Measurements from ENCODE around the gene IL34.

IL34 gene

DNA sequence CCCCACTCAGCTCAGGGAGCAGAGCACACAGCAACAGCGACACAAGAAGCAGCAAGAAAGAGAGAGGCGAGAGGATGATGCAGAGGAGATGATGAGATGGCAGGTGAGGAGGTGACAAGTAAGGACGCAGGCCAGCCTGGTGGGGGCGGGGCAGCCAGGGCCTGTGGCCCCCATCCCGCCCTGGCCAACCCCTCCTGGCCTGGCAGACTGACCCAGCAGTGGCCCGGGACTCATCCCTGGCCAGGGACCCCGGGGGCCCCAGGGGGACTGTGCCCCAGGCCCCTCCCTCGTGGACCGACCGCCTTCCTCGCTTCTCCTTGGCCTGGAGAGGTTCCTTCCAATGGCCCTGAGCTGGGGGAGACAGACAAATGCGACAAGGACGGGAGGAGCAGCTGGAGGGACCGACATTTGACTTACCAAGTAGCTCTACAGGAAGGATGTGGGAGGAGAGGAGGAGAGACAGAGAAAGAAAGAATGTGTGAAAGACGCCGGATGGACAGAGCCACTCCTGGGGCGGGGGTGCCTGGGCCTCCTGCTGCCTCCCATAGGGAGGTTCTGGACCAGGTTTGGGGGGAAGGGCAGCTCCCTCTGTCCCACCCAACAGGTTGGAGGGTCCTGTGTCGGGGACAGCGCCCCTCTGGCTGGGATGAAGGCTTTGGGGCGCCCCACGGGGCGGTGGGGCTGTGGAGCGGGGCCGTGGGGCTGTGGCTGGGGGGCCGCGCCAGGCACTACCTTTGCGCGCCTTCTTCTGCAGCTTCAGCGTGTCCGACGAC, 32.7 kb downstream of the IL34 start:
- DNase-seq = no peak

- no peak for DNase-seq
Measured at GRCh38 chr16:70679671-70680494, 33.5 kb downstream of the IL34 start.

- no peak for DNase-seq
Measured at GRCh38 chr16:70680495-70681381, 34.4 kb downstream of the IL34 start.

DNA sequence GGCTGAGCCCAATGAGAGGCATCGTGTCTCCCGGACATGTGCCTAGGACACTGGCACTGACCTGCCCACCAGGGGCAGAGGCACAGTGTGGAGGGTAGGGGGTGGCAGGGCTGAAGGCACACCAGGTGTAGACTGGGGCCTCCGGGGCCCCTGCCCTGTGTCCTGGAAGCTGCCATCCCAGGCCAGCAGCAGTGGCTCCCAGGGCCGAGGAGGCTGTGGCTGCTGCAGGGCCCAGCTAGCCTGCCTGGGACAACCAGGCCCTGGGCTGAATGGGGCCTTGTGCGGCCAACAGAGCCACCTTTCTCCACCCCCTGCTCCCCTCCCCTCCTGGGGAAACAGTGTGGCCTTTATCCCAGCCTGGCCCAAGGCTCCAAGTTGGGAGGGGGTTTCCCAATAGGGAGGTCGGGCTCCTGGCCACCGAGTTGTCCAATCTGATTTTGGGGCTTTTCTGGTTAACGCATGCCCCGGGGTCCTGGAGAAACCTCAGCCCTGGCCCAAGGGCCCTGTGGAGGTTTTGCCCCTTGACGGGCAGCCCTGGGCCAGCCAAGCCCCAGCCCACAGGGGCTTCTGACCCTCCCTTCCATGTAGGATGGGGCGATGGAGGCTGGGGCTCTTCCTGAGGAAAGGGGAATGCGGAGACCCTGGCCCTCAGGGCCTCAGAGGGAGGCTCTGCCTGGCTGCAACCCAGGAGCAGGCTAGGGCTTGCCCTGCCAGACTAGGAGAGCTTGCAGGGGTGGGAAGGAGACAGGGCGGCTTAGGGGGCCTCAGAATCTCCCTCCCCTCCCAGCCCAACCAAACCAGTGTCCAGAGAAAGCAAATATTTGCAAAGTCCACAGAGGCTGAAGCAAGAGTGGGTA, 35.3 kb downstream of the IL34 start:
- DNase-seq = no peak

- DNase-seq = no peak
Measured at GRCh38 chr16:70682239-70683145, 36.1 kb downstream of the IL34 start.

GRCh38 chr16:70683146-70683944, 37.0 kb downstream of the IL34 start:
- DNase-seq = no peak

DNA sequence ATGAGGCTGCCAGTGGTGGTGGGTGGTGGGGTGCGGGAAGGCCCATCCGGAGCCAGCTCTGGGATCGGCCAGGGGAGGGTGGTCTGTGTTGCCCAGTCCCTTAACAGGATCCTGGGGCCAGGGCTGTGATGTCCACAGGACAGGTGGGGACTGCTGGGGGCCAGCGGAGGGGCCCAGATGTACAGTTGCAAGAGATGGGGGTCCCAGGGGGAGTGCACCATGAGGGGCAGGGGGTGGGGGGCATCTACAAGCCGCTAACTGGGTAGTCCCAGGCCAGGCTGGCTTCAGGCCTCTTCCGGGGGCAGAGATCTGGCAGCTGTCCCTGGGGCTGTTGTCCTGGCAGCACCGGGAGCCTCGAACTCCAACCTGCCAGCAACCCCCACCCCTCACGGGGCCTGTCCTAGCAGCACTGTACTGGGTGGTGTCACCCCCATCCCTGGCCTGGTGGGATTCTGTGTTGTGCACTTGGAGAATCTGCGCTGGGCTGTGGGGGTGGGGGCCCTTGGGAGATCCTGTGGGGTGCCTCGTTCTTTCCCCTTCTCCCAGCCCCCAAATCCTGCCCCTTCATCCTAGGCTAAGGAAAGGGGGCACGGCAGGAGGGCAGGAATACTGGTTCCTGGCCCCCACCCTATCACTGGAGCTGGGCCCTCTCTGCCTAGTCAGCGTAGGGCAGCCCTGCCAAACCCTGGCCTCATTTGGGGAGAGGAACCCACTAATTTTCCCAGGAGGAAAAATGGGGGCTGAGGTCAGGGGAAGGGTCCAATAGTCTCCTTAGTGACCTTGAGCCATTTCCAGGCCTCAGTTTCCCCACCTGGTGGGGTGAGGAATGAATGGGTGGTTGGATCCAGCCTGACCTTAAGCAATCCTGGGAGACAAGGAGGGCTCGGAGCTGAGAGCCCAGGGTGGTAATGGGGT, 38.0 kb downstream of the IL34 start:
- no peak for DNase-seq

GRCh38 chr16:70685061-70685937, 38.9 kb downstream of the IL34 start:
- DNase-seq = no peak

DNA sequence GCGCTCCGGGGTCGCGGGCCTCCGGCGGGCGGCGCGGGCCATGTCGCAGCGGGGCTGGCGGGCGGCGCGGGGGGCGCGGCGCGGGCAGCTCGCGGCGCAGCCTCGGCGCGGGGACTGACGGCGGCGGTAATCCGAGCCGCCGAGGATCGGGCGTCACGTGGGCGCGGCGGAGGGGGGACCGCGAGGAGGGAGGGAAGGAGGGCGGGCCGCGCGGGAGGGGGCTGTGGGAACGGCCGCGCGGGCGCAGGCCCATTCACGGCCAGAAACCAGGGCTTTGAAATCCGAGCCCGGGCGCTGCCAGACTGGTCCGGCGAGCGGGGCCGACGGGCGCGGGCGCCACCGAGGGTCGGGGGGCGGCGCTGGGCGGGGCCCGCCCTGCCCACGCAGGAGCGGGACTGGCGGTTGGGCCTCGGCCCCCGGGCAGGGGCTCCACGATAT, 39.6 kb downstream of the IL34 start, which contains the start of gene MTSS2:
Gene MTSS2 (minus strand): TSS at position 116 of the 438 bp plus-strand sequence. CDS start 262 bp downstream, outside the sequence.
- DNase-seq = peak in 1 of 2 donors; percentile 8

DNA sequence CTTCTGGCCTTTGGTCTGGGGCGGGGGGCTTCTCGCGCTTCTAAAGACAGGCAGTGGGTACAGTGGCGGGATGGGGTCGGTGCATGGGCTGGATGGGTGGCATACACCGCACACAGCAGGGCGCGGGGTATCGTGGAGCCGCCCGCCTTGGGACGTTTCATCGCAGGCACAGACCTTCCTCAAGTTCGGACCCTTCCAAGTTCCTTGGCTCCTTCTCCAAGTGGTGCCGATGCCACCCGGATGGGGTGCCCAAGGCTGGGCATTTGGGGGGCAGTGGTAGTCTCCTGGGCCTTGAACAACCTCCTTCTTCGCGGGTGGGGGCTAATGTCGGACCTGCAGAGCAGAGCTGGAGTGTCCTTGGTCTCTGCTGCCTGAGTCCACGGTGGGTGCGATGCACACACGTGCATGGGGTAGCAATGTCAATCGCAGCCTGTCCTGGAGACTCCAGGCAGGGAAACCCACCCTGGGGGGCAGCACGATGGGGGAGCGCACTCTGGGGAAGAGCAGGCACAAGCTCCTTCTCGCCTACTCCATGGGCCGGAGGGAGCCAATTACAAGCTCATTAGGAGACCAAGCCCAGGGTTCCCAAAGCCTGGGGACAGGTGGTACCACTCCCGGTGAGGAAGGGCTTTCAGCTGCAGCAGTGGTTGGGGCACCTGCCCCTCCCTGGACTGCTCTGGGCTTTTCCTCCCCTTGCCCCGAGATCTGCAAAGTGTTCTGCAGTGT, 40.2 kb downstream of the IL34 start:
- DNase-seq = no peak

- no peak for DNase-seq
Measured at GRCh38 chr16:70687102-70687511, 40.7 kb downstream of the IL34 start.

- DNase-seq = no peak
Measured at GRCh38 chr16:70687671-70688245, 41.4 kb downstream of the IL34 start.

- DNase-seq = no peak
Measured at GRCh38 chr16:70688246-70688742, 41.9 kb downstream of the IL34 start.

- no peak for DNase-seq
Measured at GRCh38 chr16:70689035-70689969, 42.9 kb downstream of the IL34 start.

All from CD4-positive, alpha-beta T cell treated with Interleukin-4 for 1 hour (primary cell).